Measurements from ENCODE around the gene NXNL2.

- TF ChIP-seq CTCF (IDR thresholded peaks at IDR 0.05; ENCODE audit: low read depth, low read length) (no peak), EZH2phosphoT487 (IDR thresholded peaks at IDR 0.05; ENCODE audit: low read depth) (no peak)
These were observed 31.7 kb upstream of the NXNL2 start for GRCh38 chr9:88503081-88503844.
